ENCODE measurements around the gene TEDC1. TPM values are rescaled to one million over a fixed set of nuclear protein-coding genes. Genes with fewer than 3 reads are reported as not detected.

Gene TEDC1
- total RNA-seq, 1 donor: 5.1 TPM

- H3K4me2 ChIP-seq (ENCODE audit: insufficient read depth, low read length): no peak overlapping the region
- H3K27me3 ChIP-seq (ENCODE audit: insufficient read depth, low read length): no peaks in the 10 kb centered on the region
- H4K20me1 ChIP-seq (ENCODE audit: insufficient read depth, low read length): peaks cover 5% of the 10 kb centered on the region
- H3K4me1 ChIP-seq (ENCODE audit: insufficient read depth, low read length): no peaks in the 10 kb centered on the region
- H3K79me2 ChIP-seq (ENCODE audit: insufficient read depth, low read length): no peaks in the 10 kb centered on the region
- H3K4me3 ChIP-seq (ENCODE audit: insufficient read depth, low read length): no peak overlapping the region
- TF ChIP-seq CTCF (IDR thresholded peaks at IDR 0.05; ENCODE audit: extremely low read depth, low read depth, low read length): no peak
- H3K9me3 ChIP-seq (ENCODE audit: low read depth, low read length): no peaks in the 10 kb centered on the region
- H3K27ac ChIP-seq (ENCODE audit: low read depth, low read length): no peak overlapping the region
- DNase-seq (ENCODE audit: insufficient read length, low spot score, missing footprints): no peak
- H3K36me3 ChIP-seq (ENCODE audit: insufficient read depth, low read length): peaks cover 25% of the 10 kb centered on the region
- no peak overlapping the region for H2AFZ ChIP-seq (ENCODE audit: low read length)
These were observed 35.9 kb upstream of the TEDC1 start for GRCh38 chr14:105455086-105455640.

GRCh38 chr14:105455766-105456660, 35.0 kb upstream of the TEDC1 start:
- H3K27me3 ChIP-seq (ENCODE audit: insufficient read depth, low read length): no peaks in the 10 kb centered on the region
- H3K36me3 ChIP-seq (ENCODE audit: insufficient read depth, low read length): peaks cover 24% of the 10 kb centered on the region
- no peak overlapping the region for H3K4me3 ChIP-seq (ENCODE audit: insufficient read depth, low read length)
- no peak overlapping the region for H2AFZ ChIP-seq (ENCODE audit: low read length)
- H4K20me1 ChIP-seq (ENCODE audit: insufficient read depth, low read length): peaks cover 2% of the 10 kb centered on the region
- H3K9me3 ChIP-seq (ENCODE audit: low read depth, low read length): no peaks in the 10 kb centered on the region
- no peak for TF ChIP-seq CTCF (IDR thresholded peaks at IDR 0.05; ENCODE audit: extremely low read depth, low read depth, low read length)
- DNase-seq (ENCODE audit: insufficient read length, low spot score, missing footprints): no peak
- H3K79me2 ChIP-seq (ENCODE audit: insufficient read depth, low read length): no peaks in the 10 kb centered on the region
- no peaks in the 10 kb centered on the region for H3K4me1 ChIP-seq (ENCODE audit: insufficient read depth, low read length)
- H3K27ac ChIP-seq (ENCODE audit: low read depth, low read length): no peak overlapping the region
- no peak overlapping the region for H3K4me2 ChIP-seq (ENCODE audit: insufficient read depth, low read length)

GRCh38 chr14:105456736-105457617, 34.1 kb upstream of the TEDC1 start:
- no peak overlapping the region for H2AFZ ChIP-seq (ENCODE audit: low read length)
- peaks cover 24% of the 10 kb centered on the region for H3K36me3 ChIP-seq (ENCODE audit: insufficient read depth, low read length)
- no peaks in the 10 kb centered on the region for H3K27me3 ChIP-seq (ENCODE audit: insufficient read depth, low read length)
- H3K4me2 ChIP-seq (ENCODE audit: insufficient read depth, low read length): no peak overlapping the region
- H3K4me1 ChIP-seq (ENCODE audit: insufficient read depth, low read length): no peaks in the 10 kb centered on the region
- DNase-seq (ENCODE audit: insufficient read length, low spot score, missing footprints): no peak
- no peak overlapping the region for H3K4me3 ChIP-seq (ENCODE audit: insufficient read depth, low read length)
- H3K9me3 ChIP-seq (ENCODE audit: low read depth, low read length): no peaks in the 10 kb centered on the region
- H4K20me1 ChIP-seq (ENCODE audit: insufficient read depth, low read length): no peaks in the 10 kb centered on the region
- no peaks in the 10 kb centered on the region for H3K79me2 ChIP-seq (ENCODE audit: insufficient read depth, low read length)
- TF ChIP-seq CTCF (IDR thresholded peaks at IDR 0.05; ENCODE audit: extremely low read depth, low read depth, low read length): no peak
- H3K27ac ChIP-seq (ENCODE audit: low read depth, low read length): no peak overlapping the region

All from osteoblast (primary cell).